HuH-7.5 (cell line): ENCODE data around the gene ZNF469.

Experiments used
- DNase-seq: peaks from one replicate; pipeline ENCODE4 v3.0.0; 2011; ENCODE audit warnings: low spot score

ZNF469 gene

DNA sequence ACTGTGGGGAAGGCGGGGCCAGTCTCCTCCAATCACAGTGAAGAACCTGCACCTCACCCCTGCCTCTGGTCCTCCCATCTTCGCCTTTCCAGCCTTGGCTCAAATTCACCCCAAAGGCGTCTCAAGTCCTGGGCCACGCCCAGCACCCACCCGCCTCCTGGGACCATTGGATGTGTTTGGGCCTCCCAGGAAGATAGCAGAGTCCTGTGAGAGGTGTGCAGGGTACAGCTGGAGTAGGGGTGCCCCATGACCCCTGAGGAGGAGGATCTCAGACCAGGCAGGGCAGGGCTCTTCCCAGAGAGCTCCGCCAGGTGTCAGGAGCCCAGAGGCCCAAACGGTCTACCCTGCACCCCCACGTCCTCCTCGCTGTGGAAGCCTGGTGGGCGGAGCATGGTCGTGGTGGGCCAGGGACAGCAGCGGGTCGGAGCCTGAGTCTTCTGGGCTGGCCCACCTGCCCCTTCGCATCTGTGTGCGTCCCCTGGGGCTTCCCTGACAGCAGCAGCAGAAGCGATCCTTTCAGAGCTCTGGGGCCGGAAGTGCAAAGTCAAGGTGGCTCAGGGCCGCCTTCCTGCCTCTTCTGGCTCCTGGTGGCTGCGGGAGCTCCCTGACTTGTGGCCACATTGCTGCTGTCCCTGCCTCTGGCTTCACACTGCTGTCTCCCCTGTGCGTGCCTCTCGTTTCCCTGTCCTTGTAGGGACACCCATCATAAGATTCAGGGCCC is 34.9 kb upstream of the ZNF469 start:
- DNase-seq, result no peak

DNA sequence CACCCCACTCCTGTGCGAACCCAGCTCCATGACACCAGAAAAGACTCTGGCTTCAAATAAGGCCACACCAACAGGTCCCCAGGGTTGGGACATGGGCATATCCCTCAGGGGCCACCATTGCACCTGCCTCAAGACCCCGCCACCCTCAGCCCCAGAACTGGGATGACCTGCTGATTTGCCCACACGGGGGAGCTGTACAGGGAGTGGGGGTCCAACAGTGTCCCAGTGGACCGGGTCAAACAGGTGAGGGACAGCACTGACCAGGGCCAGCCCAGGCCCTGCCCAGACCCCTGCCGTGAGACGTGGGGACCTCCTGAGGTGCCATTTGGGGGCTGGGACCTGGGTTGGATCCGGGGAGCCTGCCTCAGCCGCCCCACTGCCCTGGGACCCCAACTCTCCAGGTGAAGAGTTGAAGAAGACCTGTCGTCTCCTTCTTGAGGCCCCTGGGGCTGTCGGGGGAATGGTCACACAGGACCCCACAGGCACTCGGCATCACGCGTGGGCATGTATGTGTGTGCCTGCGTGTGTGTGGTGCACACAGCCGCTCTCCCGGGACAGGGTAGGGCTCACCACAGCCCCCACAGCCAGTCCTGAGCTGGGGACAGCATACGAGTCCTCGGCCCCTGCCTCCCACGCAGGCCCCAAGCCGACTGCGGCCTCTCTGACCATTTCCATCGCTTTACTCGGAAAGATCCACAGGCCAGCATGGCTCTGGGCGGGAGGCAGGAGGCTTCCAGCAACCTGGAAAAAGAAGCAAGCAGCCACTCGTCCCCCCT is 34.2 kb upstream of the ZNF469 start:
- no peak for DNase-seq

DNA sequence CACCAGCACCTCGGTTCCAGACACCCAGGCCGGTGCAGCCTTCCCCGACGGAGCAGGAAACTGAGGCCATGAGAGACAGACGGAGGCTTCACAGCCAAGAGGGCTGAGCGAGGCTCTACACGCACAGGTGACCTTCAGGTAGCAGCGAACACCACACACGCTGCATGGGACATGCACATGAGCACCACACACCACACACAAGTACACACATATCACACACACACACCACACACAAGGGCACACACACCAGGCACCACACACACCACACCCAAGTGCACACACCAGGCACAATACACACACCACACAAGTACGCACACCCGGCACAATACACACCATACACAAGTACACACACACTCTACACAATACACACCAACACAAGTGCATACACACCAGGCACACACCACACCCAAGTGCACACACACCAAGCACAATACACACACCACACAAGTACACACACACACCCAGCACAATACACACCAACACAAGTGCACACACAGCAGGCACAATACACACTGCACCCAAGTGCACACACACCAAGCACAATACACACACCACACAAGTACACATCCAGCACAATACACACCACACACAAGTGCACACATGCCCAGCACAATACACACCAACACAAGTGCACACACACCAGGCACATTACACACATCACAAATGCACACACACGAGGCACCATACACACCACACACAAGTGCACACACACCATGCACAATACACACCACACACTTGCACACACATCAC is 33.4 kb upstream of the ZNF469 start:
- no peak for DNase-seq

DNA sequence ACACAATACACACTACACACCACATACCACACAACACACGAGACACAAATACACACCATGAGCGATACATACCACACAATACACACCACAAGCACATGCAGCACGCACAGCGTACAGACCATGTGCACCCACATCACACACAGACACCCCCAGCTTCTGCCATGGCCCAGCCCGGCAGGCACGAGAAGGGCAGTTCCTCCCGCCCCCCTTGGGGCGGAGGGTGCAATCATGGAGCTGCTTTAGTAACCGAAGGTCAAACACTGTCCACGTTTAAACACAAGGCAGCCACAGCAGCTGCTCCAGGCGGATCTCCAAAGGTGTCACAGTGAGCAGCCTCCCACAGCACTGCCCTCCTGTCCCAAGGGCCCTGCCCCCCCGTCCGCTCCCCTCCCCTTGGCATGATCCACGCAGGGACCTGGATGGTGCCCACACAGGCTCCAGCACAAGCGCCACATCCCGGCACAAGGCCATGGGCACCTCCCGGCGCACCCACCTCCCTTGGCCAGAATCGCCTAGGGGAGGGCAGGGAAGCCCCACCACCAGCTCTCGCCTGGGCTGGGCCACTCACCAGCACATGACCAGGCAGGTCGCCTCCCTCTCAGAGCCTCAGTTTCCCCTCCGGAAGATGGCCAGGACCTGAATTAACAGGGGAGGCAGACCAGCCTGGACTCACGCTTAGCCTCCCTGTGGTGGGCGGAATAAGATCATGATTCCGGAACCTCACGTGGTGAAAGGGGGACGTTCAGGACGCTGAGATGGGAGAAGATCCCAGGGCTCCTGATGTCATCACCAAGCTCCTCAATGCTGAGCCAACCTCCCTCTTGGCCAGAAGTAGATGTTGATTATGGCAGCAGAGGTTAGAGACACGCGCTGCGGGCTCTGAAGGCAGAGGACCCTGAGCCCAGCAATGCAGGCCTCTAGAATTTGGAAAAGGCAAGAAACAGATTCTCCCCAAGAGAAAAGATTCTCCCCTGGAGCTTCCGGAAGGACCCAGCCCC is 32.6 kb upstream of the ZNF469 start:
- no peak for DNase-seq

- DNase-seq, result no peak
These were observed 31.8 kb upstream of the ZNF469 start for GRCh38 chr16:88350922-88351321.

- DNase-seq, result no peak
These were observed 31.2 kb upstream of the ZNF469 start for GRCh38 chr16:88351491-88352101.

GRCh38 chr16:88352261-88353200 is 30.2 kb upstream of the ZNF469 start:
- DNase-seq, result no peak

DNA sequence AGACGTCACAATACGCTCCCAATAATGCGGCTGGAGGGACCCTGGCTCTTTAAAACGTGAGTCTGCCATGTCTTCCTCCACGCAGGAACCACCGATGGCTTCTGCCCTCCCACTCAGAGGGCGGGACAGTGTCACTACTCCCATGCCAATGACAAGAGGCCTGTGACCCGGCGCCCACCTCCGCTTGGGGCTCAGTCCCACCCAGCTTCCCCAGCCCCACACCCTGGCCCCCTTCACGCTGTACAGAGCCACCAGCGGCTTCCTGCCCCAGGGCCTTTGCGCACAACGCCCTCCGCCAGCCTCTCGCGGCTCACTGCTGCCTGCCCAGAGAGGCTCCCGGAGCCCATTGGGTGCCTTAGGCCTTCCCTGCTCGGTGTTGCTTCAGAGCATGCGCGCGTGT is 29.5 kb upstream of the ZNF469 start:
- no peak for DNase-seq

GRCh38 chr16:88353691-88354090 is 29.1 kb upstream of the ZNF469 start:
- DNase-seq, result no peak

DNA sequence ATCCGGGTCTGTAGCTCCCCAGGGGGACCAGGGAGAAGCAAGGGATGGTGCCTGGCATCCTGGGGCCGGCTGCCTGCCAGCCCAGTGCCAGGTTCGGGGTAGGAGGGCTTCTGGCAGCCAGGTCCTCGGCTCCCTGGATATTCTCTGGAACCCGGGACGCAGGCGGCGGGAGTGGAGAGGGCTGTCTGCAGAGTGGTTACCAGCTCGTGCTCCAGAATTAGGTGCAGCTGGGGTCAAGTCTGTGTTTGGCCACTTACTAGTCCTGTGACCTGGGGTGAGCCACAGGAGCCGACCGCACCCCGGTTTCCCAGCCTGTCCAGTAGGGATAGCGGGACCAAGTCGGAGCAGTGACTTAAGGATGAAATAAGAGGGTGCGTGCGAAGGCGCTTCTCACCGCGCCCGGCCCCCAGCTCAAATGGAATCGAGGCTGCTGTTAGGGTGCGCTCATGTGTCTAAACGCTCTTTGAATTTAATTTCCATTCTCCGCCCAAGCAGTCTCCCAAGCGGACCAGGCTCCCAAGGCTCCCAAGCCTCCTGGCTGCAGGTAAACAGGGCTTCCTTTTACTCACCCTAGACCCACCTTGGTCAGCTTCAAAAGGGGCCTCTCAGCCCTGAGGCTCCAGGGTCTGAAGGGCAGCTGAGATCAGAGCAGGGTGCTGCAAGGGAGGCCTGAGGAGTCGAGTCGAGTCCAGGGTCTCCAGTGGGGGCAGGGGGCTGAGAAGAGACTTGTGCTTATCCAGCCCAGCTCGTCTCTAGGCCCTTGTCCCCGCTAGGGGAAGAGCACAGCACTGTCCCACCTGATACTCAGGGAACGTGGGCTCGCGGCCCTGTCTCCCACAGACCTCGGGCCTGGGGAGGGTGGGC is 28.3 kb upstream of the ZNF469 start:
- DNase-seq, result no peak

- DNase-seq, result no peak
These were observed 27.7 kb upstream of the ZNF469 start for GRCh38 chr16:88355093-88355388.

GRCh38 chr16:88355389-88356123 is 27.2 kb upstream of the ZNF469 start:
- no peak for DNase-seq

GRCh38 chr16:88356124-88356726 is 26.5 kb upstream of the ZNF469 start:
- DNase-seq, result no peak

DNA sequence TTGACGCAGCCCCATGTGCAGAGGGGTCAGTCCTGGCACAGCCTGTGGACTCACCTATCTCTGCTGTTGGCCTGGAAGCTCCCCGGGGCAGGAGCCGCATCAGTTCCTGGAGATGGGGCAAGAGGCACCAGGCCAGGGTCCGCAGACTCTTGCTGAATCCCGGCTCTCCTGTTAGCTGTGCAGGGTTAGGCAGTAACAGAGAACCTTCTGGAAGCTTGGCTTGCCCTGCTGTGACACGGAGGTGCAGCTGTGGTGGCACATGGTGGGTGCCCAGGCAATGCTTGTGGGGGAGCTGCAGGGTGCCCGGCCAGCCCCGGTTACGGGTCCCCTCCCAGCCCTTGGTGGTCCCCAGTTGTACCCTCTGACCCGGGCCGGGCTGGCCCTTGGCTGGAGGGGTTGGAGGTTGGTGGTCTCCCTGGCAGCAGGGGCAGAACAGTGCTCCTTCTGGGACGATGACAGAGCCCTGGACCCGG is 26.0 kb upstream of the ZNF469 start:
- DNase-seq, result no peak

DNA sequence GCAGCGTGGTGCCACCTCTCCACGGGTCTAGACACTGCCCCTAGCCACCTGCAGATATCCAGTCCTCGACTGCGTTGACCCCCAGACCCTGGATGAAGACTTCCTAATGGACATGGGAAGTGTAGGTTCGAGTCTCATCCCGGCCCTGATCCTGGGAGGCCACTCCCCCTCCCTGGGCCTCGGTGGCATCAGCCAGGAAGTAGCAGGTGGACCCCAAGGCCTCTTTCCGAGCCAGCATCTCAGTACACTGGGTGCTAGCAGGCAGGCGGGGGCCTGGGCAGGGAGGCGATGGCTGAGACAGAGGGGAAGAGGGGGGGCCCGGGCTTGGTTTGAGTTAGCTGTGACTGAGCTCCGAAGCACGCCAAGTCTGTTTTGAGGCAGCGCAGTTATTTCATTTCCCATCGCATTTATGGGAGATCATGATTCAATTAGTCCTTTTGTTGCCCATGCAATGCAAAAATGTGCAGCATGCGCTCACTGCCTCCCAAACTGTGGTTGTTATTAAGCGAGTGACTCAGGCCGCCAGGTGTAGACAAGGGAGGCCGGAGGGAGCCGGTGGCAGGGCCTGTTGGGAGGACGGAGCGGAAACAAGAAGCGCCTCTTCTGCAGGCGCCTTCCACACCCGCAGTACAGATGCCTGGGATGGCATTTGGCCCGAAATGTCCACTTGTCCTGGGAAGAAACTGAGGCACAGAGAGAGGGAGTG is 25.3 kb upstream of the ZNF469 start:
- no peak for DNase-seq

GRCh38 chr16:88358023-88358420 is 24.7 kb upstream of the ZNF469 start:
- DNase-seq, result no peak

- no peak for DNase-seq
These were observed 23.8 kb upstream of the ZNF469 start for GRCh38 chr16:88359008-88359407.
